Measurements from ENCODE around the gene POLR3G.

Gene POLR3G

DNA sequence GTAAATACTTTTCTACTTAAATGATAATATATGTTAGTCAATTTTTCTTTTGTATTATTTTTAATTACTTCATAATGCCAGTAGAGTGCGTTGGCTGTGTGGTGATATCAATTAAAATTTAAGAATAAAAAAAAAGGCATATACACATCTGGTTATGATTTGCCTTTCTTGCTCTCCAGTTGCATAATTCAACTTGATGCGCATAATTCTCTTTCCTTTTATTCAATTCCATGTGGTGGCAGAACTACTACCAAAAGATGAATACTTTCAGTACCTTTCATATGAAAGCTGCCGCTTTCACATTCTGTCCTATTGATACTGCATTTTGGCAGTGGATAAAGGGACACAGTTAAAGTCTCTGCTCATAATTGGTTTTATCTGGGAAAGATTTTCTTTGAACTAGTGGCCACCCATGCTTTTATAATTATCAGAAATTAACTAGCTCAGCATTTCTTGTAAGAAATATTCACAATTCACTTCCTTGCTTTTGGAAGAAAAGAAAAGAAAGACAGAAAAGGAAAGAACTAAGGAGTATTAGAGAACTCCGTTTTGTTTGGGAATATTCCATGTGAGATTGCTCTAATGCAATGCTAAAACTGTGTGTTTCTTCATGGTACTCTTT is 71.7 kb downstream of the POLR3G start:
- TF ChIP-seq POU2F2 (IDR thresholded peaks at IDR 0.05; ENCODE audit: low read depth, low read length) (no peak), TAF1 (IDR thresholded peaks at IDR 0.05; ENCODE audit: low read depth, low read length) (no peak), SPI1 (IDR thresholded peaks at IDR 0.05; ENCODE audit: low read depth, low read length) (no peak)
- no peak for FAIRE-seq
- no peak for DNase-seq (ENCODE audit: insufficient read length, low spot score)

DNA sequence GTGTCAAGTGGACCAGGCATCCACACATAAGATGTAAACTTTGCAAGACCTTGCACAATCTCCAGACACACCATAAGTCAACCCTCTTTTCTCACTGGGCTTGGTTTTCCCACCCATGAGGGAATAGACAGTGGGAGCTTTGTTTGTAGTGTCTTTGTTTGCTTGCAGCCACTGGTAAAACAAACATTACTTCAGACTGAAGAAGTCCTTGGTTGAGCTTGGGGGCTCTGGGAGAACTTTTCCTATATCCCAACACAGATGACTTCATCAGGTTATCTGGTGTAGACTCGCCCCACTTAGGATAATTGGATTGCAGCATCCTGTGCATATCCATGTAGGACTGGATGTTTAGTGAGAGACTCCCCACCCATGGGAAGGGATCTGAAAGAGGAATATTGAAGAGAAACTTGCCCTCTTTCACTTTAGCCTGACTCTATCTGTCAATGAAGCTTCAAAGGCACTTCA is 72.4 kb downstream of the POLR3G start:
- DNase-seq (ENCODE audit: insufficient read length, low spot score) = no peak
- no peak for FAIRE-seq
- TF ChIP-seq POLR2AphosphoS5 (IDR thresholded peaks at IDR 0.05; ENCODE audit: low read depth, low read length) (no peak), TAF1 (IDR thresholded peaks at IDR 0.05; ENCODE audit: low read depth, low read length) (no peak), SPI1 (IDR thresholded peaks at IDR 0.05; ENCODE audit: low read depth, low read length) (no peak), POU2F2 (IDR thresholded peaks at IDR 0.05; ENCODE audit: low read depth, low read length) (no peak), PAX5 (IDR thresholded peaks at IDR 0.05; ENCODE audit: insufficient read depth, low read length, severe bottlenecking) (no peak), POLR2A (IDR thresholded peaks at IDR 0.05; ENCODE audit: low read depth, low read length) (no peak)

DNA sequence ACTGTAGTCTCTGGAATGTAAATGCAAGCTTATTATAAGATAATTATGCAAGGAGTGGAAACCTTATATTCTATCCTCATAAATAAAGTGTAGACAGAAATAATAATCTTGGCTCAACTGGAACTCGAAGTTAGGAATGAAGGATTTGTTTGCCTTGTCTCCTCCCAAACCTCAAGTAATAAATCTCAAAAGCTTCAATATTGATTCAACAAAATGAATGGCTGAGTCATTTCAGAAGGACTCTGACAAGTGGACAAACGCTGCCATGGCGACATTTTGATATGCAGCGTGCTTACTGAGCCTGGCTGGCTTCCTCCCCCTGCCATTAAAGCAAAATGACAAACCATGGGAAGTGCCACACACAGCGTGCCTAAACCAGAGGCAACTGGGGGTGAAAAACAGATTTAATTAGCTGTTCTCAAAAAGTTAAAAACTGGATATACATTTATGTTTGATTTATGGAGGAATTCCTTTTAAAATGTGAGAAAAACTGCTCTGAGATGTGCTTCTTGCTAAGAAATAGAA is 73.5 kb downstream of the POLR3G start:
- DNase-seq (ENCODE audit: insufficient read length, low spot score) = no peak
- no peak for TF ChIP-seq PAX5 (IDR thresholded peaks at IDR 0.05; ENCODE audit: insufficient read depth, low read length, severe bottlenecking)
- 0 out of 2 replicates have a peak, but pooled peaks have one; percentile 7 for TF ChIP-seq SPI1 (IDR thresholded peaks at IDR 0.05; ENCODE audit: low read depth, low read length)
- peak; percentile 81 for TF ChIP-seq POU2F2 (IDR thresholded peaks at IDR 0.05; ENCODE audit: low read depth, low read length)
- no peak for TF ChIP-seq TAF1 (IDR thresholded peaks at IDR 0.05; ENCODE audit: low read depth, low read length)
- peak; percentile 35 for FAIRE-seq

DNA sequence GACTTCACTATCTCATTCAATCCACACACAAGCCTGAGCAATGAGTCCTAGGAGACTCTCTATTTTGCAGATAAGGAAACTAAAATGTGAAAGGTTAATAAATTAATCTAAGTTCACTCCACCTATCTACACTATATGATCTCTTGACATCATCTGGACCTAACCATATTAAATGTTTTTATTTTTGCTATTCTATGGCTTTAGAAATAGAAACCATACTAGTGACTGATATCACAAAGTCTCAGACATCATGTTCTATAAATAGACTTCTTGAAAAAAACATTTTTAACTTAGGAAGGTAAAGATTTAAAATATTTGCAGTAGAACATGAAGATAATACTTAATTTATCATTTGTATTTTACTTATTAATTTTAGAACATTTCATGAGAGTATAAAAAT is 74.6 kb downstream of the POLR3G start:
- FAIRE-seq (no peak), DNase-seq (ENCODE audit: insufficient read length, low spot score) (no peak)
- TF ChIP-seq TAF1 (IDR thresholded peaks at IDR 0.05; ENCODE audit: low read depth, low read length) (no peak), POLR2AphosphoS5 (IDR thresholded peaks at IDR 0.05; ENCODE audit: low read depth, low read length) (no peak), POU2F2 (IDR thresholded peaks at IDR 0.05; ENCODE audit: low read depth, low read length) (no peak), POLR2A (IDR thresholded peaks at IDR 0.05; ENCODE audit: low read depth, low read length) (no peak), SPI1 (IDR thresholded peaks at IDR 0.05; ENCODE audit: low read depth, low read length) (no peak), PAX5 (IDR thresholded peaks at IDR 0.05; ENCODE audit: insufficient read depth, low read length, severe bottlenecking) (no peak)

DNA sequence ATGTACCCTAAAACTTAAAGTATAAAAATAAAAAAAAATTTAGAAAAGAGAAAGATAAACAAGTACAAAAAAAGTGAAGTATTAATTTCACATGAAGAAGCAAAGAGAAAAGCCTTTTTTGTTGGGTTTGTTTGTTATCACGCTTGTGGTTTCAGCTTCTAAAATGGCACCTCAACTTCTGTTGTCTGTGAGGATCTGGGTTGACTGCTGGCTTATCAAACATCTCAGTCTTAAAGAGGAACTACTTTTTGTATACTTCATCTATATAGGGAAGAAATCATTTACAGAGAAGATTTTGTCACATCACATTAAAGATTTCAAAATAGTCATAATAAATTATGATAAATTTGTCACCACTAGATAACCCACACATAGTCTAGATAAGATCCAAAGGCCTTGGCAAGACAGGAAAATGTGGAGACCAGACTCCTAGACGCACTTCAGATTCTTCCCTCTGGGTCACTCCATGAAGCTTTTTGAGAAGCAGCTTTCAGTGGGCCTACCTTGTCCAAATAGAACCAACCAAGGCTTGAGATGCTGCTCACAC is 75.1 kb downstream of the POLR3G start:
- TF ChIP-seq TAF1 (IDR thresholded peaks at IDR 0.05; ENCODE audit: low read depth, low read length) = no peak
- no peak for TF ChIP-seq SPI1 (IDR thresholded peaks at IDR 0.05; ENCODE audit: low read depth, low read length)
- TF ChIP-seq POLR2AphosphoS5 (IDR thresholded peaks at IDR 0.05; ENCODE audit: low read depth, low read length) = no peak
- no peak for TF ChIP-seq POLR2A (IDR thresholded peaks at IDR 0.05; ENCODE audit: low read depth, low read length)
- TF ChIP-seq PAX5 (IDR thresholded peaks at IDR 0.05; ENCODE audit: insufficient read depth, low read length, severe bottlenecking) = no peak
- no peak for TF ChIP-seq POU2F2 (IDR thresholded peaks at IDR 0.05; ENCODE audit: low read depth, low read length)
- DNase-seq (ENCODE audit: insufficient read length, low spot score) (no peak), FAIRE-seq (no peak)

DNA sequence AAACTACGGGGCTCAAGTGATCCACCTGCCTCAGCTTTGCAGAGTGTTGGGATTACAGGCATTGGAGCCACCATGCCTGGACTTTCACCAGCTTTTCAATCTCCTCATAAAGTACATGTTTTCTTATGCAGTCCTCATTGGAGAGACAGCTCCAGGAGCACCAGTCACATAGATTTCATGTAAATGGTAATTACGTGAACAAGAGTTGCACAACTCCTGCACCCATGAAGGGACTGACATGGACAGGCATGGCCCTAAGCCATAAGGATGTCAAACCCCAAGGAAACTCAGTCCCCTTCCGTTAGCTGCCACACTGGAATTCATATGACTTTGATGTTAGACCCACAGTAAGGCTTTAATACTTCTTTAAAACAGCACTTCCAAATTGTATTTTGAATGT is 76.3 kb downstream of the POLR3G start:
- TF ChIP-seq POU2F2 (IDR thresholded peaks at IDR 0.05; ENCODE audit: low read depth, low read length) (no peak), SPI1 (IDR thresholded peaks at IDR 0.05; ENCODE audit: low read depth, low read length) (no peak), TAF1 (IDR thresholded peaks at IDR 0.05; ENCODE audit: low read depth, low read length) (no peak), POLR2AphosphoS5 (IDR thresholded peaks at IDR 0.05; ENCODE audit: low read depth, low read length) (no peak), POLR2A (IDR thresholded peaks at IDR 0.05; ENCODE audit: low read depth, low read length) (no peak), PAX5 (IDR thresholded peaks at IDR 0.05; ENCODE audit: insufficient read depth, low read length, severe bottlenecking) (no peak)
- DNase-seq (ENCODE audit: insufficient read length, low spot score) = no peak
- FAIRE-seq = peak; percentile 52

DNA sequence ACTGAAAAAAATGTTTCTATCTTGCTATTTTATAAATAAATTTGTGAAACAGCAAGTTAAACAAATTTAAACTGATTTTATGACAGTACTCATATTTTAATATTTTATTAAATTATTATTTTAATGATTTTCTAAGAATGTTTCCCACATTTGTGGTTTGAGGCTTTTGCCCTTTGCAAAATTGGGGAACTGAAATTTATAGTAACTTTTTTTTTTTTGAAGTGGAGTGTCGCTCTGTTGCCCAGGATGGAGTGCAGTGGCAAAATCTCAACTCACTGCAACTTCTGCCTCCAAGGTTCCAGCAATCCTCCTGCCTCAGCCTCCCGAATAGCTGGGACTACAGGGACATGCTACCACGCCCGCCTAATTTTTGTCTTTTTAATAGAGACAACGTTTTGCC is 76.7 kb downstream of the POLR3G start:
- FAIRE-seq = no peak

DNA sequence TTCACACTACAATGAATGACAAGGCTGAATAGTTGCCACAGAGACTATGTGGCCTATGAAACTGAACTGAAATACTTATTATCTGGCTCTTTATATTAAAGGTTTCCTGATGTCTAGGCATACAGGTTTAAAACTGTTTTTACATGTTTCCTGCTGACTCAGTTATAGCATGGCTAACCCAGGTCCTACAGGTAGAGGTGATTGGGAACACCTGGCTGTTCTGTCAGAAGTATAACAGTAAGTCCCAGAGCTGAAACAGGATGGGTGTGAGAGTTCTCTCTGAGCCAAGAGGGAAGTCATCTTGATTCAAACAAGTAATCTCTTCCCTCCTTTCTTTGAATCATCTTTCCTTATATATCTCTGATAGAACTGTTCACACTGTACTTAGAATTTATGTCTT is 79.0 kb downstream of the POLR3G start:
- no peak for FAIRE-seq
- TF ChIP-seq POLR2AphosphoS5 (IDR thresholded peaks at IDR 0.05; ENCODE audit: low read depth, low read length) = no peak
- no peak for TF ChIP-seq SPI1 (IDR thresholded peaks at IDR 0.05; ENCODE audit: low read depth, low read length)
- TF ChIP-seq TAF1 (IDR thresholded peaks at IDR 0.05; ENCODE audit: low read depth, low read length) = no peak
- DNase-seq (ENCODE audit: insufficient read length, low spot score) = no peak

More for the DNA sequence above, 76.7 kb downstream of the POLR3G start:
- no peak for TF ChIP-seq POU2F2 (IDR thresholded peaks at IDR 0.05; ENCODE audit: low read depth, low read length)
- peak; percentile 83 for TF ChIP-seq SPI1 (IDR thresholded peaks at IDR 0.05; ENCODE audit: low read depth, low read length)
- no peak for DNase-seq (ENCODE audit: insufficient read length, low spot score)

DNA sequence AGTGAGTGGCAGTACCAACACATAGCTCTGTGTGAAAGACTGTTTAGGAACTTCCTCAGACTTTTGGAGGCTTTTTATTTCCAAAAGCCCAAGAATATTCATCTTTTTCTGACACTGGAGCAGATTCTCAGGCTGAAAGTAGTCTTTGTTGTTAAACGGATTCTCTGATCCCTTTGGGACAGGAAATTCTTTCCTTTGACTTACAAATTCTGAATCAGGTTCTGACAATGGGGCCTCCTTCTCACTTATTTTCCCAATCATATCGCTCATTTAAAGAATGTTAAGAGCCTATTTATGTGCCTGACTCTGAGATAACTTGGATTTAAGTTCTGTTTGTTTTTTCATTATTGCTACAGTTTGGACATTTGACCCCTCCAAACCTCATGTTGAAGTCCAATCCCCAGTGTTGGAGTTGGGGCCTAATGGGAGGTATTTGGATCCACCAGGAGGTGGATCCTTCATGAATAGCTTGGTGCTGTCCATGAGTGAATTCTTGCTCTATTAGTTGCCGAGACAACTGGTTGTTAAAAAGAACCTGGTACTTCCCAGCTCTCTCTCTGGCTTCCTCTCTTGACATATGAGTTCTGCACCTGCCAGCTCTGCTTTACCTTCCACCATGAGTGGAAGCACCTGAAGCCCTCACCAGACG is 79.8 kb downstream of the POLR3G start:
- FAIRE-seq (no peak), DNase-seq (ENCODE audit: insufficient read length, low spot score) (no peak)
- TF ChIP-seq POU2F2 (IDR thresholded peaks at IDR 0.05; ENCODE audit: low read depth, low read length) (no peak), SPI1 (IDR thresholded peaks at IDR 0.05; ENCODE audit: low read depth, low read length) (peak; percentile 39; the same call in 1 of the 2 replicates), POLR2A (IDR thresholded peaks at IDR 0.05; ENCODE audit: low read depth, low read length) (no peak)

DNA sequence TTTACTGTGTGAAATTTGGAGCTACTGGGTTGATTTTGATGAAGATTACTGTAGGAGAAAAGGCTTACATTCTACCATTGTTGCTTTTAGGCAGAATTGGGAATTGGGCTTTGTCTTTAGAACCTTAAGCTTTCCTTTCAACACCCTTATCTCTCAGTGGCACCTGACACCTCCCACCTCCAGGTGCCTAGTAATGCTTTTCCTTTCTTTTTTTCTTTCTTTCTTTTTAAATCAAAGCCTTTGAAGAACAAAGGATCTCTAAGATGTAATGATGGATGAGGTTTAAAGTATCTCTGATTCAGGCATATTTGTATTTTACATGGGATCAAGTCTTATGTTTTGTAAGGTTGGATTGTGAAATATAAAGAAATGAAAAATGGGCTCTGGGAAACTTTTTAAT is 81.0 kb downstream of the POLR3G start:
- TF ChIP-seq TAF1 (IDR thresholded peaks at IDR 0.05; ENCODE audit: low read depth, low read length) (no peak), SPI1 (IDR thresholded peaks at IDR 0.05; ENCODE audit: low read depth, low read length) (no peak), POU2F2 (IDR thresholded peaks at IDR 0.05; ENCODE audit: low read depth, low read length) (no peak), POLR2AphosphoS5 (IDR thresholded peaks at IDR 0.05; ENCODE audit: low read depth, low read length) (no peak), PAX5 (IDR thresholded peaks at IDR 0.05; ENCODE audit: insufficient read depth, low read length, severe bottlenecking) (no peak), POLR2A (IDR thresholded peaks at IDR 0.05; ENCODE audit: low read depth, low read length) (no peak)
- FAIRE-seq (no peak), DNase-seq (ENCODE audit: insufficient read length, low spot score) (no peak)

Measured in GM12891 (cell line).